ENCODE results near the gene APBA1. TPM values are rescaled to one million over a fixed set of nuclear protein-coding genes. Genes with fewer than 3 reads are reported as not detected.

The APBA1 gene
- total RNA-seq, 1 experiment from 2014 or later: 1.8 TPM

GRCh38 chr9:69494763-69495162, 177.4 kb downstream of the APBA1 start:
- Histone ChIP-seq H3K23ac (ENCODE audit: insufficient read length, low read depth, low read length) (no peak overlapping the region), H3K27ac (ENCODE audit: insufficient read length, low read depth, low read length) (no peak overlapping the region), H4K20me1 (ENCODE audit: control insufficient read depth, insufficient read depth, insufficient read length) (no peaks in the 10 kb centered on the region), H3K14ac (ENCODE audit: insufficient read depth, low read length) (no peak overlapping the region), H3K4me1 (ENCODE audit: insufficient read depth, low read length) (no peaks in the 10 kb centered on the region), H2BK20ac (ENCODE audit: low read depth, low read length, poor library complexity, severe bottlenecking) (no peak overlapping the region), H4K8ac (replicated peaks; ENCODE audit: insufficient read length, low read depth, low read length) (no peak overlapping the region), H3K79me1 (ENCODE audit: insufficient read depth, low read depth, low read length, poor library complexity, severe bottlenecking) (no peaks in the 10 kb centered on the region), H3K79me2 (ENCODE audit: insufficient read depth, low read length) (no peaks in the 10 kb centered on the region), H3T11ph (ENCODE audit: low read length) (no peak overlapping the region), H2BK120ac (ENCODE audit: low read depth, low read length, poor library complexity, severe bottlenecking) (no peak overlapping the region), H2BK15ac (ENCODE audit: low read depth, low read length) (no peak overlapping the region), H2BK12ac (ENCODE audit: insufficient read length, low read depth, low read length) (no peak overlapping the region), H3K18ac (ENCODE audit: insufficient read length, low read depth, low read length) (no peak overlapping the region), H3K4me2 (ENCODE audit: insufficient read depth, insufficient read length, low read length) (no peak overlapping the region), H2AK5ac (ENCODE audit: insufficient read length, low read length) (no peak overlapping the region), H3K9ac (ENCODE audit: extremely low read depth, insufficient read length, low read length) (no peak overlapping the region), H2BK5ac (ENCODE audit: insufficient read length, low read length) (no peak overlapping the region), H3K9me3 (ENCODE audit: control insufficient read depth, low read depth, low read length) (no peaks in the 10 kb centered on the region), H3K23me2 (ENCODE audit: insufficient read length, low read depth, low read length, poor library complexity, severe bottlenecking) (no peaks in the 10 kb centered on the region), H4K91ac (ENCODE audit: insufficient read length, low read depth, low read length) (no peak overlapping the region), H3K4ac (ENCODE audit: low read depth, low read length) (no peak overlapping the region), H2AFZ (ENCODE audit: low read length) (no peak overlapping the region), H3K56ac (ENCODE audit: insufficient read length, low read depth, low read length) (no peak overlapping the region), H4K5ac (ENCODE audit: insufficient read length, low read depth, low read length) (no peak overlapping the region), H3K27me3 (ENCODE audit: insufficient read depth, low read length) (no peaks in the 10 kb centered on the region)
- Mint-ChIP-seq H3K9me3 (no peaks in the 10 kb centered on the region; a peak in 1 of 5 replicates), H3K36me3 (ENCODE audit: insufficient read depth in 1 of 3, low read depth in 3 of 3) (no peaks in the 10 kb centered on the region; a peak in 1 of 7 replicates), H3K27me3 (ENCODE audit: low read depth) (peaks cover 6% of the 10 kb centered on the region), H3K4me3 (no peak overlapping the region), H3K4me1 (peaks cover 15 to 16% of the 10 kb centered on the region in 2 experiments), H3K27ac (no peak overlapping the region)
- no peak for TF ChIP-seq CTCF (conservative IDR thresholded peaks at IDR 0.05)
- no peak for DNase-seq
- WGBS (ENCODE audit: extremely low coverage, insufficient read length, low lambda C conversion rate): no CpG with 5 or more reads among the region's 2 CpGs

Data from H9 (cell line).